Measurements from ENCODE around the gene RNF13. TPM values are rescaled to one million over a fixed set of nuclear protein-coding genes. Genes with fewer than 3 reads are reported as not detected.
"Not testable (repeated sequence)": the region's sequence is repeated elsewhere in the genome, so short reads cannot be mapped to it uniquely, and the experiment has no call there.

The RNF13 gene
- total and polyA plus RNA-seq, 2 donors (not counting 1 experiment from before 2014, with no cell fraction given): 57.4 to 81.7 TPM

DNA sequence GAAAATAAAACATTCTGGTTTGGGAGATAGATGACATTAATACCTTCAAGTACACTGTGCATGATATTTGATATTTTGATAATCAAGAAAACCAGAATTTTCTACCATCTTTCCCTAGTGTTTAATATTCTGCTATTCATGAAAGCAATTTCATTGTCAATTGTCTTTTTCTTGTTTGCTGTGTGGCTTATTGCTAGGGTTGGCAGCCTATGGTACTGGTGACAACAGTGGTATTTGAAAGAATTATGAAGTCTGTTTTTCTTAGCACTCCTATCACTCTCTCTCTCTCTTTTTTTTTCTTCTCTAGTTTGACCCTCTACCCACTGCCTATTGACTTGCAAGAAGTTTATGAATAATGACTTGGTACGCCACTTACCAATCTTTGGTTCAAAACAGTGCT is 15.4 kb downstream of the RNF13 start:
- TF ChIP-seq EZH2 (IDR thresholded peaks at IDR 0.05; ENCODE audit: low read length, missing control alignments): no peak
- TF ChIP-seq, protein P1, sequence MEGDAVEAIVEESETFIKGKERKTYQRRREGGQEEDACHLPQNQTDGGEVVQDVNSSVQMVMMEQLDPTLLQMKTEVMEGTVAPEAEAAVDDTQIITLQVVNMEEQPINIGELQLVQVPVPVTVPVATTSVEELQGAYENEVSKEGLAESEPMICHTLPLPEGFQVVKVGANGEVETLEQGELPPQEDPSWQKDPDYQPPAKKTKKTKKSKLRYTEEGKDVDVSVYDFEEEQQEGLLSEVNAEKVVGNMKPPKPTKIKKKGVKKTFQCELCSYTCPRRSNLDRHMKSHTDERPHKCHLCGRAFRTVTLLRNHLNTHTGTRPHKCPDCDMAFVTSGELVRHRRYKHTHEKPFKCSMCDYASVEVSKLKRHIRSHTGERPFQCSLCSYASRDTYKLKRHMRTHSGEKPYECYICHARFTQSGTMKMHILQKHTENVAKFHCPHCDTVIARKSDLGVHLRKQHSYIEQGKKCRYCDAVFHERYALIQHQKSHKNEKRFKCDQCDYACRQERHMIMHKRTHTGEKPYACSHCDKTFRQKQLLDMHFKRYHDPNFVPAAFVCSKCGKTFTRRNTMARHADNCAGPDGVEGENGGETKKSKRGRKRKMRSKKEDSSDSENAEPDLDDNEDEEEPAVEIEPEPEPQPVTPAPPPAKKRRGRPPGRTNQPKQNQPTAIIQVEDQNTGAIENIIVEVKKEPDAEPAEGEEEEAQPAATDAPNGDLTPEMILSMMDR (conservative IDR thresholded peaks at IDR 0.05 in 1 of 2, IDR thresholded peaks at IDR 0.05 in 1 of 2; ENCODE audit: low read depth in 1 of 2, low read length in 2 of 2): no peak
- Histone ChIP-seq H2AFZ (ENCODE audit: low read length) (no peak overlapping the region), H4K20me1 (ENCODE audit: control insufficient read depth, extremely low read depth, insufficient read depth, low read length) (no peaks in the 10 kb centered on the region)

DNA sequence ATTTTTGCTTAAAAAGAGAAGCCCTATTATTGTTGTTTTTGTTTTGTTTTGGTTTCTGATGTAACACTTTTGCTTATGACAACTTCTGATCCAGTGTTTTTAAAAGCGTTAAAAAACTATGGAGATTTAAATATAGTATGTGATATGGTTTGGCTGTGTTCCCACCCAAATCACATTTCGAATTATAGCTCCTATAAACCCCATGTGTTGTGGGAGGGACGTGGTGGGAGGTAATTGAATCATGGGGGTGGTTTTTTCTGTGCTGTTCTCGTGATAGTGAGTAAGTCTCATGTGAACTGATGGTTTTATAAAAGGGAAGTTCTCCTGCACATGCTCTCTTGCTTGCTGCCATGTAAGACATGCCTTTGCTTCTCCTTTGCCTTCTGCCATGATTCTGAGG is 16.6 kb downstream of the RNF13 start:
- H3K4me2 ChIP-seq (ENCODE audit: extremely low read depth, insufficient read depth, low read length); H3K79me2 ChIP-seq (ENCODE audit: control insufficient read depth, insufficient read depth, low read length); DNase-seq (ENCODE audit: low read depth in 2 of 2); H3K27ac ChIP-seq (ENCODE audit: insufficient read depth, low read length); H3K9ac ChIP-seq (ENCODE audit: insufficient read depth, low read length); H2AFZ ChIP-seq (ENCODE audit: low read length); H3K4me3 ChIP-seq (replicated peaks in 1 of 4; ENCODE audit: control extremely low read depth in 1 of 4, insufficient read depth in 1 of 4, low read depth in 3 of 4, low read length in 4 of 4); H3K9me3 ChIP-seq (ENCODE audit: control insufficient read depth, insufficient read depth, low read depth, low read length); H4K20me1 ChIP-seq (ENCODE audit: control insufficient read depth, extremely low read depth, insufficient read depth, low read length); H3K4me1 ChIP-seq (ENCODE audit: control insufficient read depth, extremely low read depth, insufficient read depth, low read length); H3K27me3 ChIP-seq (ENCODE audit: control insufficient read depth, insufficient read depth, low read length); H3K36me3 ChIP-seq (ENCODE audit: control insufficient read depth, insufficient read depth, low read length): not testable (repeated sequence)

More for the DNA sequence above, 15.4 kb downstream of the RNF13 start:
- Histone ChIP-seq H3K27me3 (ENCODE audit: control insufficient read depth, insufficient read depth, low read length) (no peaks in the 10 kb centered on the region), H3K36me3 (ENCODE audit: control insufficient read depth, insufficient read depth, low read length) (no peaks in the 10 kb centered on the region), H3K9ac (ENCODE audit: insufficient read depth, low read length) (no peak overlapping the region), H3K4me2 (ENCODE audit: extremely low read depth, insufficient read depth, low read length) (no peak overlapping the region), H3K4me3 (replicated peaks in 1 of 4; ENCODE audit: control extremely low read depth in 1 of 4, insufficient read depth in 1 of 4, low read depth in 3 of 4, low read length in 4 of 4) (no peak overlapping the region), H3K4me1 (ENCODE audit: control insufficient read depth, extremely low read depth, insufficient read depth, low read length) (no peaks in the 10 kb centered on the region), H3K9me3 (ENCODE audit: control insufficient read depth, insufficient read depth, low read depth, low read length) (no peaks in the 10 kb centered on the region), H3K27ac (ENCODE audit: insufficient read depth, low read length) (no peak overlapping the region), H3K79me2 (ENCODE audit: control insufficient read depth, insufficient read depth, low read length) (peaks cover 8% of the 10 kb centered on the region)
- no peak for DNase-seq (ENCODE audit: low read depth in 2 of 2)

DNA sequence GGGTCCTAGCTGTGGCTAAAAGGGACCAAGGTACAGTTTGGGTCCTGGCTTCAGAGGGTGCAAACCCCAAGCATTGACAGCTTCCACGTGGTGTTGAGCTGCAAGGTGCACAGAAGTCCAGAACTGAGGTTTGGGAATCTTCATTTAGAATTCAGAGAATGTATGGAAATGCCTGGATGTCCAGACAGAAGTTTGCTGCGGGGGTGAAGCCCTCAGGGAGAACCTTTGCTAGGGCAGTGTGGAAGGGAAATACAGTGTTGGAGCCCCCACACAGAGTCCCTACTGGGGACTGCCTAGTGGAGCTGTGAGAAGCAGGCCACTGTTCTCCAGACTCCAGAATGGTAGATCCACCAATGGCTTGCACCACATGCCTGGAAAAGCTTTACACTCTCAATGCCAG is 17.9 kb downstream of the RNF13 start:
- no peak for TF ChIP-seq EZH2 (IDR thresholded peaks at IDR 0.05; ENCODE audit: low read length, missing control alignments)
- TF ChIP-seq, protein P1 (conservative IDR thresholded peaks at IDR 0.05 in 1 of 2, IDR thresholded peaks at IDR 0.05 in 1 of 2; ENCODE audit: low read depth in 1 of 2, low read length in 2 of 2): no peak
- Histone ChIP-seq H3K4me1 (ENCODE audit: control insufficient read depth, extremely low read depth, insufficient read depth, low read length) (no peaks in the 10 kb centered on the region), H3K9ac (ENCODE audit: insufficient read depth, low read length) (no peak overlapping the region), H3K36me3 (ENCODE audit: control insufficient read depth, insufficient read depth, low read length) (no peaks in the 10 kb centered on the region), H3K9me3 (ENCODE audit: control insufficient read depth, insufficient read depth, low read depth, low read length) (no peaks in the 10 kb centered on the region), H3K4me2 (ENCODE audit: extremely low read depth, insufficient read depth, low read length) (no peak overlapping the region), H4K20me1 (ENCODE audit: control insufficient read depth, extremely low read depth, insufficient read depth, low read length) (no peaks in the 10 kb centered on the region), H3K79me2 (ENCODE audit: control insufficient read depth, insufficient read depth, low read length) (peaks cover 8% of the 10 kb centered on the region), H3K27ac (ENCODE audit: insufficient read depth, low read length) (no peak overlapping the region), H2AFZ (ENCODE audit: low read length) (no peak overlapping the region), H3K27me3 (ENCODE audit: control insufficient read depth, insufficient read depth, low read length) (no peaks in the 10 kb centered on the region), H3K4me3 (replicated peaks in 1 of 4; ENCODE audit: control extremely low read depth in 1 of 4, insufficient read depth in 1 of 4, low read depth in 3 of 4, low read length in 4 of 4) (no peak overlapping the region)
- DNase-seq (ENCODE audit: low read depth in 2 of 2): no peak

All from fibroblast of lung (primary cell).